SKM-1 treated with dmso at 0.1 percent for 144 hours (cell line): ENCODE data around the gene AK5.
"Not testable (repeated sequence)": the region's sequence is repeated elsewhere in the genome, so short reads cannot be mapped to it uniquely, and the experiment has no call there.

Experiments used
- DNase-seq: peaks from one replicate; lab custom pipeline; 2025; ENCODE audit not compliant: unreplicated experiment; lab: John Stamatoyannopoulos, UW

Gene AK5

DNA sequence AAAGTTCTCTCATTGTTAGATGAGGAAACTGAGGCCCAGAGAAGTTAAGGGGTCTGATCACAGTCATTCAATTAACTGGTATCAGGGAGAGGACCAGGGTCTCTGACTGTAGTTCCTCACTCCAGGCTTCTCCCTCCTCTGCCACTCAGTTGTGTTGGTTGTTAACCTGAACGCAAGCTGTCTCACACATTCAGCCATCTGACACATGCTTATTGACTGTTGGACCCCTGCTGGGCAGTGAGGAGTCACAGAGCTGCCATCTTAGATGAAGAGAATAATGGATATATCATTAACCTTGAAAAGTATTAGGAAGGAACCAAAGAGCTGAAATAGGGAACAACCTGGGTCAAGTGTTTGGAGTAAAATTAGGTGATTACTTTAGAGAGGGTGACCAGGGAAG is 205.8 kb downstream of the AK5 start:
- no peak for DNase-seq

DNA sequence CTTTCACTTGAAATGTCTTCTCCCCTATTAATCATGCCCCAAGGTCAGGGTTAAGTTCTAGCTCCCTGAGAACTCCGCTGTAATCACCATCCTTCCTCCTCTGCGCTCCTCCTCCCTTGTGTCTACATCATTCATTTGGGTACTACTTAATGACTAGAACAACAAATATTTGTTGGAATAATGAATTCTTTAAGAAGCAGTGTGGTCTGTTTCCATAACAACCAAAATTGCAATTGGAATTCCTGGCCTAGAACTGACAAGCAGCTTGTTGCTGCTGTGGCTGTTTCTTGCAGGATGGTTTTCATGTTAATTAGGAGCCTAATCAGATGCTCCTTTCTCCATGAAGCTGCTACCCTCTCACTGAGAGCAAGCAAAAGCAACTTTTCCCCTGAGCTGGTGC is 208.1 kb downstream of the AK5 start:
- no peak for DNase-seq

DNA sequence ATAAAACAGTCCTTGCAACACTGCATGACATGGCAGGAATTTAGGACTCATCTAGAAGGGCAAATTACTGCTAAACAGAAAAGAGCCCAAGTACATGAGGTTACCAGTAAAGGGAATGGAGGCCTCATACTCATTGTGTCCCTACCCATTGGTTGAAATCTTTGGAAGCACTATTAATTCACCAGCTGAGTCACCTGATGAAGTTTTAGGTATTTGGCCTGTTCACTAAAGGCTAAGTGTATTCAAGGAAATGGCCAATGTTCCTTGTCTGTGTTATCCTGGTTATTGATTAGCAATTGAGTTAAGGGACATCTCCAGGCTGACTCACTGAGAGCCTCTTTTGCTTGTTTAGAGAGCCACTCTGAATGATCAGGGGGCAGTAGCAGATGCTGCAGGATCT is 212.2 kb downstream of the AK5 start:
- DNase-seq = no peak

DNA sequence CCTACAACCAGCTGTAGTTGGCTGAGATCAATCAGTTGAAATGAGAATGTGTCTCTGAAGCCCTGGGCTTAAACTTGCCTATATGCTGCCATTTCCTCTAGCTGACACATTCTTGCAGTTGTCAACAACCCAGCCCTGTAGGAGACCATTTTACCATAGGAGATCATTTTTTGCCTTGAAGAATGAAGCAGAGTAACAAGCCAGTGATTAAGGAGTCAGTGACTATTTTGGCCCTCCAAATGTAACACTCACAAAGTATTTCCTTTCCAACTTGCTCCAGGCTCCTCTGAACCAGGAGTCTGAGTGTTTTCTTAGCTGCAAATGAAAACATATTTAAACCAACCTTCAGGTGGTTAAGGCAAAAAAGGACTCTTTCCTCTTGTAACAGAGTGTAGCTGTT is 217.1 kb downstream of the AK5 start:
- no peak for DNase-seq

DNA sequence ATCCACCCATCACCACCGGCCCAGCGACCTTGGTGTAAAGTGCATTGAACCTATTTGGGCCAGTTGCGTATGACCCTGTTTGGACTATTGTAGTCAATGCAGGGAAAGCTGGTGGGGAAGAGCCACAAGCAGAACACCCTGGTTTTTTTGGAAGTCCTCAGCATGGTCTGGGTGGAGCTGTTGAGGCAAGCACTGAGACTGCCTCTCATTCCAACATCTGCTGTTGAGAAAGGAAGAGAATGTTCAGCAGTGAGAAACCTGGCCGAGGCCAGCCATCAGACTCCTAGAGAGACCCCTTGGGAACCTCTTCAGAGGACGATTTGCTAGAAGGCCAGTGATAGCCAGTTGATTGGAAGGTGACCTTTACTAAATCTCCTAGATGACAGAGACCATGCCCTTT is 217.6 kb downstream of the AK5 start:
- DNase-seq = no peak

DNA sequence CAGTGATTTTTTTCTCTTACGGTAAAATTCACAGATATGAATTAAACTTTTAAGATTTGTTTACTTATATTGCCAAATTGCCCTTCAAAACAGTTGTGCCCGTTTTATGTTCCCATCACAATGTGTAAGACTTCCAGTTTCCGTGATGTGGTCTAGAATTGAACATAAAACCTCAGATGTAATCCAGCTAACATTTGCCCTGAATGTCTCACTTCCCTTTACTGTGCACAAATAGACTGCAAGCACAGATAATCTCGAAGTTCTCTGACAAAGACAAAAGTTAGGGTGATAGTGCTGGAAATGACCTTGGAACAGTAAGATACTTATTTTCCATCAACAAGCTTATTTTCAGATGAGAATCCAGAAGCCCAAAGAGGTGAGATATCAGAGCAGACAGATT is 223.2 kb downstream of the AK5 start:
- peak; percentile 72 for DNase-seq

DNA sequence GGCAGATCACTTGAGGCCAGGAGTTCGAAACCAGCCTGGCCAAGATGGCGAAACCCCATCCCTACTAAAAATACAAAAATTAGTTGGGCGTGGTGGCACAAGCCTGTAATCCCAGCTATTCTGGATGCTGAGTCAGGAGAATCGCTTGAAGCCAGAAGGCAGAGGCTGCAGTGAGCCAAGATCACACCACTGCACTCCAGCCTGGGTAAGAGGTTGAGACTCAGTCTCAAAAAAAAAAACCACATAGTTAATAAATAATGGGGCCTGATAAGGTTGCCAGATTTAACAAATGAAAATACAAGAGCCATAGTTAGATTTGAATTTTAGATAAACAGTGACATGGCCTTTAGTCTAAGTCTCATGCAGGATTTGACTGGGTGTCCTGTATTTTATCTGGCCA is 225.0 kb downstream of the AK5 start:
- DNase-seq = no peak

DNA sequence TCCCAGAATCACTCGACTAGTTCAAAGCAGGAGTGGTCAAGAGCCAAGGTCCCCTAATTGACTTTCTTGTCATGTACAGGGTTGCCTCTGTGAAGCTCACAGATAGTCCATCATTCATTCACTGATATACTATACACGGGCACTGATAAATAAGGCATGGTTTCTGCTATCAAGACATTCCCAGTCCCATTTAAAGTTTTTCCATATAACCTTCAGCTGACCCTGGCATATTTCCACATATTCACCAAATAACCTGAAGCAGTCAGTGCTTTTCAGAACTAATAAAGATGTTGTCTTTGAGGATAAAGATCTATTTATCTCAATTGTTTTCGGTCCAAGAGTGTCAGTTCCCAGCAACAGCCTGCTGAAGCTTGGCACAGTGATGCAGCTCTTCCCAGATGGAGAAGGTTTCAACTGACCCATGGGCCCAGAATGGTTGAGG is 227.3 kb downstream of the AK5 start:
- no peak for DNase-seq

DNA sequence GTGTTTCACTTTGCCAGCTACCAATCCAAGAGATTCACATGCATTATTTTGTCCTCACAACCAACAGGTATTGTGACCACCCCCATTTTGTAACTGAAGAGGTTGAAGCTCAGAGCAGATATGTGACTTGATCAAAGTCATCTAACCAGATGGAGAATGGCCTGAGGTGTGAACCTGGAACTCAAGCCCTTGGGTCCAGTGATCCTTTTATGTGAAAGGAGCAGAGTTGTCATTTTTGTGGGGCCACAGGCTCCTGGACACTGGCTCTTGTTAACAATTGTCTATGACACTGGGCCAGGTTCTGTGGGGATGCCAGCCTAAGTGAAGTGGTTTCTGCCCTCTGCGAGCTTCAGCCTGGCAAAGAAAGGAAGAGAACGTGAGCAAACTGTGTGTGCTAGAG is 228.1 kb downstream of the AK5 start:
- DNase-seq = no peak

DNA sequence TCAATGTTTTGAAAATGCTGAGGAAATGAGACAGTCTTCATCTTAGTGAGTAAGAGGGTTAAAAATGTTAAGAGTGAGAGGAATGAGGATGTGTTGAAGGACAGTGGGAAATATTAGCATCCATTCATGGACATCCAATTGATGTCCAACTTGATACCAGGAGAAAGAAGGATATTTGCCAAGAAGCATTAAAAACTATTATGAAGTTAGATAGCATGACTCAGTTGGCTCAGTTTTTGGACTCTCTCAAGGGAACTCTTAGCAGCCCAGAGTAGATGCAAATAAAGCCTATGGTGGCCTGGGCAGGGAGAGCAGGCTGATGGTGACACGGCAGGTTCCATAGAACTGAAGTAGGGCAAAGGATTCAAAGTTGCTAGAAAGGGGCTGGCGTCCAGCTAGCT is 229.6 kb downstream of the AK5 start:
- DNase-seq = no peak

DNA sequence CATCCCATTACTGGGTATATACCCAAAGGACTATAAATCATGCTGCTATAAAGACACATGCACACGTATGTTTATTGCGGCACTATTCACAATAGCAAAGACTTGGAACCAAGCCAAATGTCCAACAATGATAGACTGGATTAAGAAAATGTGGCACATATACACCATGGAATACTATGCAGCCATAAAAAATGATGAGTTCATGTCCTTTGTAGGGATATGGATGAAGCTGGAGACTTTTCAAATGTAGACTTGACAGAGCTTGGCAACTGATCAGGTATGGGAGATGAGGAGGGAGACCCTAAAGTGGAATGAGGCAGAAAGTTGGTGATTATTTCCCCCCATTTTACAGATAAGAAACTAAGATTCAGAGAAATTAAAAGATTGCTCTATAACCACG is 230.8 kb downstream of the AK5 start:
- DNase-seq = not testable (repeated sequence)

DNA sequence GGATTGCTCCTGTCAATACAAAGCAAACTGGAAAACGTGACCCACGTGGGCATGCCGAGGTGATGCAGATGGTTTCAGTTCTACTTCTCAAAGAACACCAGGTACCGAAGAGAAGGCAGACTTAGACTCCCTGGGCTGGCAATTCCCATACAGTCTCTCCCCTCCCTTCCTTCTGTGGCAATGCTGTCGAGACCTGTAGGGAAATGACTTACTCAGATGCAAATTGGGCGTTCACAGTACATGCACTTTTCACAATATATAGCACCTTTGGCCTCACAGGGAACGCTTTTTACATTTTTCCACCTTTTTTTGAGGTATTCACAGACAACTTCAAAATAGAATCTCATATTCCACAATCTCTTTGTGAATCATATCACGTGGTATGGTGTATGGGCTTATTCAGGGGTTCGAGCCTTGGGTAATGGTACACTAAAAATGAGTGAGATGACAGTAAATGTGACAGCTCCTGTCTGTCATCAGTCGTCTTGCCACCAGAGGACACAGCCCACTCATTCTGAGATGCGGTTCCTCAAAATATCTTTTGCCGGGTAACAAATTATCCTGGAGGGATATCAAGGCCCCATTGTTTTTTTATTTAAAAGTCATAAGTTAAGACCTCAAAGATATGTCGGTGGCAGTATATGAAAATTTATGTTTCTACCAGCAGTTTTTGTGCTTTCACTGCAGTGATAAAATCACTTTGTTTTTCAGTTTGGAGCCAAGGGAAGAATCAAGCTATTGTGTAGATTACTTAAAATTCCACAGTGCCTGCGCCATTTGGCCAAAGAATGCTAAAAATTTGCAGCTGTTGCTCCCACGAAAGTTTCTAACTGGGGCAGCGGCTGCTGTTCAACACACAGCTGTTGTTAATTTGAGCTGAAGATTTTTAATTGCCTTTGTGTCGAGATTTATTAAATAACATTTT is 232.3 kb downstream of the AK5 start:
- no peak for DNase-seq

DNA sequence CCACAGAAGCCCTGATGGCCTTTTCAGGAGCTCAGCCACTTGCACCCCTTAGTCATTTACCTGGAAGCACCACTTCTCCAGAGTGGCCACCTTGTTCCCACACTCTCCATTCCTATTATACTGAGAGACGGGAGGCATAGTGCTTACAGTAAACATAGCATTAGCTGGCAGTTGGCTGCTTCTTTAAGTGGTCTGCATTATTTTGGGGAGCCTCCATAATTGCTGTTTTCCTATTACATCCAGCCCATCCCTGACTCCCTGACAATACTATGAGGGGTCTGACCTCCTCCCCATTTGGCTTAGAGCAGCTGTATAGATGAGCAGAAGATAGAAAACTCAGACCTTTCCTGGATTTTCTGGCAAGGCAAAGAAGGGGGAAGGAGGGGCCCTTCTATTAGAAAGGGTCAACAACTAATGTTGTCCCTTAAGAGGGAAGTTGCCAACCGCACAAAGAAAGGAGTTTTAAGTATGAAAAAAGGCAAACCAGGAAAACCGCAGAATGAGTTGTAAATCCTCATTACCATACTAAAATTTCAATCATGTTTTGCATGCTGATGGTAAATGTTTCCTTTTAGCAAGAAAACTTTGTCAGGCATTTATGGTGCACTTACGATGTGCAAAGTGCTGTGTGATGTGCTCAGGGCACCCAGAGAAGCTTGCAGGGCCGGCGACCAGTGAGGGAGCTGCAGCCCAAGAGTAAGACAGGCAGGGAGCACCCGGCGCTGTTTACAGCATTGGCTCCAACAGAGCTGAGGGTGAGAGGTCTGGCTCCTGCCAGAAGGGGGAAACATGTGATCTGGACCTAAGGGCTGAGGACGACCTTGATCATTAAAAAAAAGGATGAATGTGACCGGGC is 233.3 kb downstream of the AK5 start:
- DNase-seq = no peak

DNA sequence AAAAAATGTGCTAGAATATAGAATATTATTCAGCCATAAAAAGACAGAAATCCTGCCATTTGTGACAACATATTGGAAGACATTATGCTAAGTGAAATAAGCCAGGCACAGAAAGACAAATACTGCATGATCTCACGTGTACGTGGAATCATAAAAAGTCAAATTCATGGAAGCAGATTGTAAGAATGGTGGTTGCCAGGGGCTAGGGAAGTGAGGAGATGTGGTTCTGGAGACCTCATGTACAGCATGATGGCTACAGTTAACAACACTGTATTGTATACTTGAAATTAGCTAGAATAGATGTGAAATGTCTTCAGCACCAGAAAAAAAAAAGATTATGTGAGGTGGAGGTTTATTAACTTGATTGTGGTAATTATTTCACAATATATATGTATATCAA is 234.3 kb downstream of the AK5 start:
- no peak for DNase-seq

DNA sequence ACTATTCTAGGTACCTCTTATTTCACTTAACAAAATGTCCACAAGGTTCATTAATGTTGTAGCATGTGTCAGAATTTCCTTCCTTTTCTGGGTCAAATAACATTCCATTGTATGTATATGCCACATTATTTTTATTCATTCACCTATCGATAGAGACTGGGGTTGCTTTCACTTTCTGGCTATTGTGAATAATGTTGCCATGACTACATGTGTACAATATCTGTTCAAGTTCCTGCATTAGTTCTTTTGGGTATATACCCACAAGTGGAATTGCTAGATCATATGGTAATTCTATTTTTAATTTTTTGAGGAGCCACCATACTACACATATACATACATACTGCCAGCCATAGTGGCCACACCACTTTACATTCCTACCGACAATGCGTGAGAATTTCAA is 242.2 kb downstream of the AK5 start:
- DNase-seq = no peak

DNA sequence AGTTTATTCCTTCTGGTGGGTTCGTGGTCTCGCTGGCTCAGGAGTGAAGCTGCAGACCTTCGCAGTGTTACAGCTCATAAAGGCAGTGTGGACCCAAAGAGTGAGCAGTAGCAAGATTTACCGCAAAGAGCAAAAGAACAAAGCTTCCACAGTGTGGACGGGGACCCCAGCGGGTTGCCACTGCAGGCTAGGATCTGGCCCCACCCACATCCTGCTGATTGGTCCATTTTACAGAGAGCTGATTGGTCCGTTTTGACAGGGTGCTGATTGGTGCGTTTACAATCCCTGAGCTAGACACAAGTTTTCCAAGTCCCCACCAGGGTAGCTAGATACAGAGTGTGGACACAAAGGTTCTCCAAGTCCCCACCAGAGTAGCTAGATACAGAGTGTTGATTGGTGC is 249.3 kb downstream of the AK5 start:
- DNase-seq = not testable (repeated sequence)

DNA sequence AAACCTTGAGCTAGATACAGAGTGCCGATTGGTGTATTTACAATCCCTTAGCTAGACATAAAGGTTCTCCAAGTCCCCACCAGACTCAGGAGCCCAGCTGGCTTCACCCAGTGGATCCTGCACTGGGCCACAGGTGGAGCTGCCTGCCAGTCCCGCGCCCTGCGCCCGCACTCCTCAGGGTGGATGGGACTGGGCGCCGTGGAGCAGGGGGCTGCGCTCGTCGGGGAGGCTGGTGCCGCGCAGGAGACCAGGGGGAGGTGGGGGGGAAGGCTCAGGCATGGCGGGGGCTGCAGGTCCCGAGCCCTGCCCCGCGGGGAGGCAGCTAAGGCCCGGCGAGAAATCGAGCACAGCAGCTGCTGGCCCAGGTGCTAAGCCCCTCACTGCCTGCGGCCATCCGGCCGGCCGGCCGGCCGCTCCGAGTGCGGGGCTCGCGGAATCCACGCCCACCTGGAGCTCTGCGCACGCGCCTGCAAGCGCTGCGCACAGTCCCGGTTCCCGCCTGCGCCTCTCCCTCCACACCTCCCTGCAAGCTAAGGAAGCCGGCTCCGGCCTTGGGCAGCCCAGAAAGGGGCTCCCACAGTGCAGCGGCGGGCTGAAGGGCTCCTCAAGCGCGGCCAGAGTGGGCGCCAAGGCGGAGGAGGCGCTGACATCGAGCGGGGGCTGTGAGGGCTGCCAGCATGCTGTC is 249.9 kb downstream of the AK5 start:
- DNase-seq = not testable (repeated sequence)

DNA sequence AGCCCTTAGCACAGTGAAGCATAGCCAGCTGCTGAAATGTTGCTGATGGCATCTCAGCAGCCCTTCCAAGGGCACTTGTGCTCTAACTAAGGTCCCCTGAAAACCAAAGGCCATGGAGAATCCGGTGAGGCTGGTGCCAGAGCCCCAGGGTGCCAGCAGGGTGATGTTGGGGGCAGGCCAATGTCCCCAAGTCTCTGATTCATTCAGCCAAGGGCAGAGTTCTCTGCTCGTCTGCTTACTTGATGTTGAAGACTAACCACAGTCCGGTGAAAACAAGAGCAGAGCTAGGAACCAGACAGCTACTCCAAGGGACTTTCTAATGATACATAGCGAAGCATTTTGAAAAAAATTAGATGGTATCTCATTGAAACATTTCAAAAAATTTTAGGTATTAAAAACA is 250.8 kb downstream of the AK5 start:
- DNase-seq = no peak

DNA sequence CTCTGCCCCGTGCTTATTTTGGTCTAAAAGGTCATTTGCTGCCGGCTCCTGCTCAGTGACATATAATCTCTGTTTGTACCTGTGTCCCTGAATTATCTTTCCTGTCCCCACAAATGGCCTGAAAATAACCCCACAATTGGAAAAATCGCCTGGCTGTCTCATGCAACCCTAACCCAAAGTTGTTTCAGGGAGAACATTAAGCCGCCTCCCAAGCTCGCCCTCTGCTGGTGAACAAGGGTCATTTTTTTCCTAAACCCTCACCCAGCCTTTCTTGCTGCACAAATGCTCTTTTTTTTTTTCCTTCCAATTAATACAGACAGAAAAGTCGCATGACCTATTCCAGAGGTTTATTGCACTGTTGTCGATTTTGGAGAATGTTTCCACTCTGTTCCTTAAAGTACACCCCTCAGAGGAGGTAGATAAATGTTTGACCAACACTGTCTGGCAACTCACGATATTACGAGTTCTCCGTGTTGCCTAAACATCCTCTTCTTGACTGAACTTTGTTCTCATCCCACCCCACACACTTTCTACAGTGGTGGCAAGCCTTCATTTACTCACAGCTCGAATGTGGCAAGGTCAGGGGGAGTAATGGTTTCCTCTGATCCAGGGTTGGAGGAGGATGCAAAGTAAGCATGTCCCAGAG is 252.0 kb downstream of the AK5 start:
- peak; percentile 64 for DNase-seq

DNA sequence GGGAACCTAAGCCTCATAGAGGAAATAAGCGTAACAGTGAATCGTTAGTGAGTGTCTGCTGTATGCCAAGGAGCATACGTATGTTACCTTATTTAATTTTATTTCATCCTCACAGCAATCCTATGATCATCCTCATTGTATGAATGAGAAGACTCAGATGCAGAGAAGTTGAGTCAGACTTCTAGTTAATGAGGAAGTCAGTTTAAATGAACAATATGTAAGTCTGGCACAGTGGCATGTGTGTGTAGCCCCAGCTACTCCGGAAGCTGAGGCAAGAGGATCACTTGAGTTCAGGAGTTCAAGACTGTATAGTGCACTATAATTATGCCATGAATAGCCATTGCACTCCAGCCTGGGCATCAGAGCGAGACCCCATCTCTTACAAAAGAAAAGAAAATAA is 252.6 kb downstream of the AK5 start:
- DNase-seq = peak; percentile 69

DNA sequence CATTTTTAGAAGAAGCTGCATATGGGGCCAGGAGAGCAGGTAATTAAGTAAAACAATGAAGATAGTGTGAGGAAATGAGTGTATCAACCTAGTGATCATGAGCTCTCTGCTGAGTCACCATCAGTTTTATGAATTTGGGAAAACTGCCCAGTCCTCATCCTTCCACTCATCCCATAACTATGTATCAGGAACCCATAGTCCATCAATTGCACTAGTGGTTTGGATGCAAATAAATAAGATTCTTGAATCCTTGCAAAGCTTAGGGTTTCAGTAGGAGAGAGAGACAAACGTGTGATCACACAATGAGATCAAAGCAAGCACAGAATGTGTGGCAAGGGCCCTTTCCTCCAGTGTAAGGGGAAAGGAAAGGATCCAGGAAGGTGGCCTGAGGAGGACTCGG is 255.0 kb downstream of the AK5 start:
- DNase-seq = no peak
